Prostate gland (tissue), 2 donors: ENCODE data around the gene FASN.

Experiments
- CTCF ChIP-seq, 4 experiments: fragments of 200-600 bp in 2 of 4; fragments of 450-650 bp in 2 of 4; sonication (generic) in 2 of 4; IDR thresholded peaks; 1 replicate in 3 of 4; 2 replicates in 1 of 4; pipeline ENCODE4 v1.5.1; 2016 to 2019; ENCODE audit warnings: antibody characterized with exemption in 4 of 4, mild to moderate bottlenecking in 2 of 4, moderate library complexity in 2 of 4
- POLR2A ChIP-seq: fragments of 450-650 bp; IDR thresholded peaks from one replicate; pipeline ENCODE4 v1.6.1; 2016; ENCODE audit warnings: antibody characterized with exemption, mild to moderate bottlenecking
- POLR2AphosphoS5 ChIP-seq: sonication (generic); formaldehyde crosslinking; IDR thresholded peaks from one replicate; pipeline ENCODE4 v1.6.1; 2017; ENCODE audit warnings: antibody characterized with exemption

- no peak for TF ChIP-seq CTCF (IDR thresholded peaks at IDR 0.05)
- no peak for TF ChIP-seq POLR2AphosphoS5
- no peak for TF ChIP-seq POLR2A
Measured at GRCh38 chr17:82128287-82128686, 30.3 kb upstream of the FASN start.
